ENCODE measurements around the gene RAB3GAP1.
"Not testable (repeated sequence)": the region's sequence is repeated elsewhere in the genome, so short reads cannot be mapped to it uniquely, and the experiment has no call there.

RAB3GAP1 gene

GRCh38 chr2:135113322-135113721 lies 61.2 kb downstream of the RAB3GAP1 start:
- no peak for DNase-seq

DNA sequence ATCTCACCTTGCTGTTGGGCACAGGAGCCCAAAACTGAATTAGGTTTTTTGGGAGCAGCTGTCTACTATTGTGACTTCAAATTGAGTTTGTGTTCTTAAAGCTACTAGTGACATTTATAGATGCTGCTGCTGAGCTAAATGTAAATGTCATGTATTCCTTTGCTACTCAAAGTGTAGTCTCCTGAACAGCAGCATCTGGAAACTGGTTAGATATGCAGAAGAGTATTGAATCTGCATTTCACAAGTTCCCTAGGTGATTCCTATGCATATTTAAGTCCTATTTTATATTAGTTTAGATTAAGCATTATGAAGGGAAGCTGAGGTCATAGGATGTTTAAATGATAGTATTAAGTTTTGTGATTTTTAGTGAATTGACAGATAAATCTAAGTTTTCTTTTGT lies 67.5 kb downstream of the RAB3GAP1 start:
- no peak for DNase-seq

- no peak for DNase-seq
These were observed 69.0 kb downstream of the RAB3GAP1 start for GRCh38 chr2:135121016-135121657.

DNA sequence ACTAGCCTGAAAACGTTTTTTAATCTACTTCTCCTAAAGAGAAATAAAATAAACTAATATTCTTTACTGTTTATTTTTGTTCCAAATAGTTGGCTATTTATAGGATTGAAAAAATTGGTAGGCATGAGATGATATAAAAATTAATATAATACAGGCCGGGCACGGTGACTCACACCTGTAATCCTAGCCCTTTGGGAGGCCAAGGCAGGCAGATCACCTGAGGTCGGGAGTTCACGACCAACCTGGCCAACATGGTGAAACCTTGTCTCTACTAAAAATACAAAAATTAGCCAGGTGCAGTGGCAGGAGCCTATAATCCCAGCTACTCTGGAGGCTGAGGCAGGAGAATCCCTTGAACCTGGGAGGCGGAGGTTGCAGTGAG lies 69.6 kb downstream of the RAB3GAP1 start:
- not testable (repeated sequence) for DNase-seq

GRCh38 chr2:135124924-135125886 lies 73.1 kb downstream of the RAB3GAP1 start:
- DNase-seq, result no peak

DNA sequence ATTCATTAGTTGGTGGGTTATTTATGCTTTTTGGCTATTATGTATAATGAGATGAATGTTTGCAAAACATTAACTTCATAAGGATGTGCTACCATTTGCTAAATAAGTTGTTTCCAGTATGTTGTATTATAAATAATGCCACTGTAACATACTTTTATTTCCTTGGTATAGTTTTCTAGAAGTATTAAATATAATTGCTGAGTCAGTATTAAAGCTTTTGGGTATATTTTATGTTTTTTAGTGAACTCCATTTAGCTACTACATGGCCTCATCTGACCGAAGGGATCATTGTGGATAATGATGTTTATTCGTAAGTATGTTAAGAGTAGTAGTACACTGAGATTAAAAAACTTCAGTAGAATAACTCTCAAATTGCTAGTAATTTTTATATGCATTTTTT lies 73.8 kb downstream of the RAB3GAP1 start:
- no peak for DNase-seq

- DNase-seq, result no peak
These were observed 78.7 kb downstream of the RAB3GAP1 start for GRCh38 chr2:135130751-135131150.

- no peak for DNase-seq
These were observed 80.2 kb downstream of the RAB3GAP1 start for GRCh38 chr2:135132314-135132713.

DNA sequence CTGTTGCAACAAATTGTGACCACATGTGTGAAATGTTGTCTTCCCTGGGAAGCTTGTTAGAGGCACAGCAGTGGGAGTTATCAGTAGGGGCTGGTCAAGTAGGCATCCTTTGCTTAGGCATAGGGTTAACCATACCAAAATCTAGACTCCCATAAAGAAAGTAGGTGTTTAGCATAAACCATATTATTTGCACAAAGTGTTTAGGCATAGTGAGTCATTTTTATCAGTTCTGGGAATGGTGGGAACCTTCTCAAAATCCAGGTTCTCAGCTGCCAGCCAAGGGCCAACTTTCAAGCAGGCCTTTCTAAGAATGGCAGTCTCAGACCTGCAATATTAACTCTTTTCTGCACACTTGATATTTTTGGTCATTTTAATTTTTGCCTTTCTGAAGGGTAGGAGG lies 88.5 kb downstream of the RAB3GAP1 start:
- DNase-seq, result no peak

GRCh38 chr2:135142323-135142722 lies 90.2 kb downstream of the RAB3GAP1 start:
- no peak for DNase-seq

DNA sequence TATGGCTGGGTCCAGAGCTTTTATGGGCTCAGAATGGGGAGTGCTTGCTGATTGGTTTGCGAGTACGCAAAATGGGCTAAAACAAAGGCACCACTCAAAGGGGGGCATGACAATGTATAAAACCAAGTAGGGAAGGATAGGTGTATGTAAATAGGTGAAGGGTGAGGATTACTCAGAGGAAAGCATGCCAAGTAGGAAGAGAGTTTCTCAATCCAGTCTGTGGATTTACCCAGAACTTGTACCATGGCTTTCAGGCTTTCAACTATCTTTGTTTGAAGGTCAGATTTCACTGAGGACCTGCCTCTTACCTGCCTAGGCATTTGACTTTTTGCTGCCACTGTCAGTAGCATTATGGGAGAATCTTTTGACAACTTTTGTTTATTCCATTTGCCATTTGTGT lies 92.3 kb downstream of the RAB3GAP1 start:
- no peak for DNase-seq

- no peak for DNase-seq
These were observed 97.2 kb downstream of the RAB3GAP1 start for GRCh38 chr2:135149251-135149650.

DNA sequence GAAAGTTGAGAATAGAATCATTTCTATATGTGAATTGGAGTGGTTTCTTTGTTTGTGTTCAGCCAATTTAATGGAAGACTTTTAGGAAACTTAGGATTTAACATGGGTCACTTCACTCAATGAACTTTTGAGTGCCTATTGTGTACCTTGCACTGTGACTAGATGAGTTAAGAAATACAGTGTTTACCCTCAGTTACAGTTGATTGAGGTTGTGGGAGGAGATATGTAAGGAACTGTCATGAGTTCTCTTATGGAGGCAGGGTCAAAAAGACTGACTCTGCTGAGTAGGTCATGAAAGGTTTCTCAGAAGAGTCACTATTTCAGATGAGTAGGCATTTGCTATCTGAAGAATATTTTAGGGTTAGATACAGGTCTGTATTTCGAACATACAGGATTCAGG lies 98.6 kb downstream of the RAB3GAP1 start:
- DNase-seq, result no peak

DNA sequence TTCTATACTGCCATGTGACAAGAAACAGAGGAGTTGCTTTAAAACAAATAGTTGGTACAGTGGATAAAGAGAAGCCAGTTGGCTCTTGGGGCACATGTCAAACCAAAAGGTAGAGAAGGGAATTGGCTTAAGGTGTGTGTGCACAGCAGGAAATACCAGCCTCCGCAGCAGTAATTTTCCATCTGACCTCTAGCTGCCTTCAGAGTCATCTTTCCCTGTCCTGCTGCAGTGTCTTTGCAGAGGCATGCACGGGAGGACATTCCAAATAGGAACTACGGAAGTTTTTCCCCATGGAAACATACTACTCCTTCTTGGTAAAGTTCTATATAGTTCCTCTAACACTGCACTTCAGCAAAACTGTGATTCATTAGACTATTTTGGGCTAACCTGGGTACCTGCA lies 99.5 kb downstream of the RAB3GAP1 start:
- DNase-seq, result no peak

DNA sequence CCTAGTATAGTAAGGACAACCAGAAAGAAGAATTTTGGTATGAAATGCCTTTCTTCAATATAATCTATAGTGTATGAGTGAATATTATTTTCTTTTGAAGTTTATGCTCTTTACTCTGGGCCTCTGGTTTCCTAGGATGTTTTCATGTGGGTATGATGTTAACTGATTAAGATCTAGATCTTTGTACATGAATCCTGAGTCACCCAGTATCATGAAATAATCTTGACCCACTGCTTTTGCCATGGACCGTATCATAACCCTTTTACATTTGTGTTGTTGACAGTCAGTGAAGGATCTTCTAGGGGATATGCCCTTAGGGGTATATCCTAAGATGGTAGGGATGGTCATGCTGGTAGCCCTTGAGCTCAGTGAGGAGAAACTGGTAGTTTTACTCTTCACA lies 100.3 kb downstream of the RAB3GAP1 start:
- no peak for DNase-seq

DNA sequence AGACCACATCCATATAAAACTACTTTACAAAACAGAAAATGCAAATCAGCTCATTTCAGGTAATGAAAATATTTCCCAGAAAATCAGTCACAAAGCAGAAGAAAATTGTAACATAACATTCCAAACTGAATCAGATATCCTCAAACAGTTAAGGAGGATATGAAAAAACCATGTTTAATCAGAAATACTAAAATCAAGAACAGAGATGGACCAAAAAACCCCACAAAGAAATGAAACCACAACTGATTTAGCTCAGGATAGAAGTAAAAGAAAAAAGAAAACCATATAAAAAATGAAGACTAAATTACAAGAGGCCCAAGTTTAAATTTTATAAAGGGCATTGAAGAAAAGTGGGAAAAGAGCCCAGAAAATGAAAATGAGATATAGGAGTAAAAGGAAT lies 102.9 kb downstream of the RAB3GAP1 start:
- DNase-seq, result no peak

- no peak for DNase-seq
These were observed 105.8 kb downstream of the RAB3GAP1 start for GRCh38 chr2:135157856-135158255.

DNA sequence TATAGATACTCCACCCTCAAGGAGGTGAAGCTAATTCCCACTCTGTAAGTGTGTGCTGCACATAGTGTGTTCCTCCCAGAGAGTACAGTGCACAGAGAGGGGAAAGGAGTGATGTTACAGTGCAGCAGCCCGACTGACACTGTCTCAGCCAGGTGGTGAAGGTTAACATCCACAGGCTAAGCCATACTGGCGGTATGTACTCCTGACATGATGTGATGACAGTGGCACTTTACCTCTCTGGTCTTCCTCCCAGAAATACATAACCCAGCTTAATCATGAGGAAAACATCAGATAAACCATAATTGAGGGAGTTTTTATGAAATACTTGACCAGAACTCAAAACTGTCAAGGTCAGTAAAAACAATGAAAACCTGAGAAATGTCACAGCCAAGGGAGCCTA lies 107.1 kb downstream of the RAB3GAP1 start:
- DNase-seq, result no peak

DNA sequence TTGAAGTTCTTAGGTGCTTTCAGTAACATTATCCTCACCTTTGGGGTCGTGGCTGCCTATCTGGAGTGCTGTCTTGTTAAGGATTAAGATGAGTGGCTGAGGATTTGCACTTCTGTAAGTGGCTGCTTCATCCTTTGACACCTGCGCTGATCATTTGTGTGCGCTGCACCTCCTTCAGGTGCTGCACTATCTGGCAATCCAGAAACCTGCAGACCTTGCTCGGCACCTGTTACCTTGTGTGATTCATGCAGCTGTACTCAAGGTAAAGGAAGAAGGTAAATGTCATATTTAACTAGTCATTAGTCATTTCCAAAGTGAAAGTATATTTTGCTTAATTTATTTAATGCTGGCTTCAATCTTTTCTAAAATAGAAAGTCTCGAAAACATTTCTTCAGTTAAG lies 110.3 kb downstream of the RAB3GAP1 start:
- no peak for DNase-seq

GRCh38 chr2:135162786-135163185 lies 110.7 kb downstream of the RAB3GAP1 start:
- no peak for DNase-seq

- no peak for DNase-seq
These were observed 111.2 kb downstream of the RAB3GAP1 start for GRCh38 chr2:135163306-135163705.

DNA sequence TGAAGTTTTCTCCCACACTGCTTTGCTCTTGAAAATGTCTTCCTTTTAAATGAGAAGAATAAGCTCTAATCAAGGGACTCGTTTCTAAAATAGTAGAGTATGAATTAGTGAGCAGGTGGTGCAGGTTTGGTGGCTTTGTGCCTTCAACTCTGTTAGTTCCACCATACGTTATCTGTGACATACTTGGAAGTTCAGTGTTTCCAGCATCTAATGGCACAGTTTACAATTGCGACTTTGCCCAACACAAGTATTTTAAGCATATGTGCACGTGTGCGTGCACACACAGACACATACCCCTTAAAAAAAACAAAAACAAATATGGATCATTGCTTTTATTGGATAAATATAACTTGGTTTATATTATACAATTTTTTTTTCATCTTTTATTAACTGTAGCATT lies 111.8 kb downstream of the RAB3GAP1 start:
- DNase-seq, result no peak

DNA sequence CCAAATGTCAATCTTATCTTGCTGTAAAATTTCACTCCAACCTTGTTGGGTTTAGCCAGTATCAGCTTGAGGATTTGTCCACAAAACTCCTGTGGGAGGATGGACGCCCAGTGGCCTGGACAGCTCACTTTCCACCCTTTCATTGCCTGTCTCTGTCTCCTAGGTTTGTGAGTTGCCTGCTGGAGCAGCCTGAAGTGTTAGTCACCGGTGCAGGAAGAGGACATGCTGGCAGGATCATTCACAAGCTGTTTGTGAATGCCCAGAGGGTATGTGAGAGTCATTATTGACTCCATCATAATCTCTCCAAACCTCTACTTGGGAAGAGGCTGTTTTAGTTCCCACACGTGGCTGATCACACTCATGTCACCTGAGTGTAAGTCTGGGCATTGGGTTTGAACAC lies 112.3 kb downstream of the RAB3GAP1 start:
- peak; percentile 27 for DNase-seq

DNA sequence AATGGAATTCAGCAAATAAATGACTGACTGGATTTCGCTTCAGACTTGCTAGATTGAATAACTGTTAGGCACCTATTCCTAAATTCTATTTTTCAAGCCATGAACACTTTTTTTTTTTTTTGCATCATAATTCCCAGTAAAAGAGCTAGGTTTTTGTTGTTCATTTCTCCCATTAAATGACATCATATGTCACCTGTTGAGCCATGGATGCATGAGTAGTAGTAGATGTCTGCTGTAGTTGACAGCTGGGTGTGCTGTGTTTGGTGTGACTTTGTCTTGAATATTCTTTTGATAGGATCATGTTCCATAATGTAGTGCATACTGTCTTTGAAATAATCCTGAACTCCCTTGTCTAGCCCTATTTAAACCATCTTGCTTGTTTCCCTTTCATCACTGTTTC lies 115.2 kb downstream of the RAB3GAP1 start:
- no peak for DNase-seq

All from T1000 (cell line).